GM19468 (cell line): ENCODE data around the gene CFAP61.
"Not testable (repeated sequence)": the region's sequence is repeated elsewhere in the genome, so short reads cannot be mapped to it uniquely, and the experiment has no call there.

Experiments
- ATAC-seq: cut with Tn5 transposase; IDR thresholded peaks from one replicate; pipeline ENCODE4 v1.9.1; 2021; ENCODE audit warnings: mild to moderate bottlenecking, moderate library complexity, moderate number of reproducible peaks; ENCODE audit not compliant: unreplicated experiment; ENCODE audit errors: extremely low read depth

The CFAP61 gene

DNA sequence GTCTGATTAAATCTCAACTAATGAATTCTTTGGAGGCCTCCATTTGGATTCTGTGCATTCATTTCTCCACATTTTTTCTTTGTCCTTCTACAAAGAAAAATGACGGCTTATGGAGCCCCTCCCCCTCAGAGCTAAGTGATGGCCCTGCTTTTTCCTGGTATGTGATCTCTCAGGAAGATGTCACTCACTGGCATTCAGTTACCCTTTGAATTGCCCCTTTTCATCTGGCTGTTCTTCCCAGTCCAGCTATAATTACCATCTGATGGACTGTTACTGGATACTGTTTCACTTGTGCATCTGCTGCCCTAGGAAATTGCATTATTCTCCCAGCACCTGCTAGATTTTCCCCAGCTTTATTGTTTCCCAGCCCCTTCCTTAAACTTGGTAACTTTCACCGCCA lies 151.9 kb downstream of the CFAP61 start:
- ATAC-seq, result no peak

DNA sequence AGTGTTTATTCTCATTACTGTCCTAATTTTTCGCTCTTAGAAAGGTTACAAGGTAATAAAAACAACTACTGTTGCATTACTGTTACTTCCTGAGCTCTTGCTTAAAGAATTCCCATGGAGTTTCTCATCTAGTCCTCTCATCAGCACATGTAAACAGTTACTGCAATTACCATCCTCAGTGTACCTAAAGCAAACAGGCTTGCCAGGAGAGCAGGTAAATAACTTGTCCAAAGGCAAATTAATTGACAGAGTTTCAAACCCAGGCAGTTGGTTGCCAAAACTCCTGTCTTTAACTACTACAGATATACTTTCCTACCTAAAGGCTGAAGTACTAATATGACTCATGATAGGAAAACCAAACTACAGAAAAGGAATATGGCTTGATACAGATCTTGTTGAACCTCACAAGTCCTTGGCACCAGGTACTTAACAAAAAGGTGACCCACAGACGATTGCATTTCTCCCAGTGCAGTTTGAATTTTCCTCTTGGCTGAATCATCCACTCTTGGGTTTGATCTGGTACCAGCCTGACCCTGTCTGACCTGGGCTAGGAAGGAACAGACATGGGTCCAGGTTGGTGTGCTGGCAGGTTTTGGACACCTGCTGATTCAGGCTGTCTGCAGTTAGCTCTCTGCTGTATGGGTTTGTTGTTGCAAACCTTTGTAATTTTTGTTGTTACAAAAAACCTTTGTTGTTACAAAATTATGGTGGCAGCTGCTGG lies 153.0 kb downstream of the CFAP61 start:
- no peak for ATAC-seq

DNA sequence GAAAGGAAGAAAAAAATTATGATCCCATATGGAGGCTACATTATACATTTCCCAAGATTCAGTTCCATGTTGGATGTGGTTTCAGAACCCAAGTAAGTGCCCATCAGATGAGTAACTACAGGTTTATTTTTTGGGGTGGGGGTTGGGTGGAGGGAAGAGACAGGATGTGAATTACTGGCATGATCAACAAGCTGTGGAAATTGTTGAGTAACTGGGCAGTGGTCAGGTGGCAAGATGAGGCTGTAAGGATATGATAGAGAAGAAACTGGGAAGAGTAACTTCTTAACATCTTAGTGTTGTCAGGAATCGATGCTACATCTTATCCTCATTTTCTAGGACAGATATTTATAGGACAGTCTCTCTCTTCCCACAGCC lies 153.5 kb downstream of the CFAP61 start:
- no peak for ATAC-seq

DNA sequence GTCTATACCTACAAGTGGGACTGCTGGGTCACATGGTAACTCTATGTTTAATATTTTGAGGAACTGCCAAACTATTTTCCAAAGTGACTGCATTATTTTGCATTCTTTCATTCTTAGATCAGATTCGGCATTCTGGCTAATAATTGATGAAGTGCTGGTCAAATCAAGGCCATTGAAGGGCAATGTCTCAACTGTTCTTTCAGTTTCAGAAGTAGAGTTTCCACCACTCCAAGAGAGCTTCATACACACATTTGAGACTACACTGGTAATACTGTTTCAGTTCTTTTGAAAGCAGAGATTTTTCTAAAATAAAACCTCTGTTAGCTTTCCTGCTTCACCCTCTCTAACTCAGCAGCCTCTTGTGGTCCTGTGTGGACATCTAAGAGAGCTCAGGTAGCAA lies 154.5 kb downstream of the CFAP61 start:
- peak; percentile 73 for ATAC-seq

DNA sequence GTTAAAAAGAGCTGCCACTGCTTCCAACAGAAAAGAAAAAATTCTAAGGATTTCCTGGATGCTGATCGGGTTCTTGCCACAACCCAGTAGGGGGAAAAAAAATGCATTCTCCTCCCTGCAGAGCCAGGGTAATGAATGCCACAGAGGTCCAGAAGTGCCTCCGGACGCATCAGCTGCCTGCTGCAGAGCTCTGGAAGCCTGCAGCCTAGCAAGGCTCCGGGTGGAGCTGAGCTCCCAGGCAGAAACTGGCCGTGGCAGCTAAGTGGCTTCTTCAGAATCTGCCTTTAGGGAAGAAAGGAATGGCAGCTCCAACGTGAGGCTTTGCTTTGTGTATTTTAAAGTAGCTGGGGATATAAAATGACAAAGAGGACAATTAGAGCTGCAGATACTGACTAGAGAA lies 155.0 kb downstream of the CFAP61 start:
- ATAC-seq, result no peak

DNA sequence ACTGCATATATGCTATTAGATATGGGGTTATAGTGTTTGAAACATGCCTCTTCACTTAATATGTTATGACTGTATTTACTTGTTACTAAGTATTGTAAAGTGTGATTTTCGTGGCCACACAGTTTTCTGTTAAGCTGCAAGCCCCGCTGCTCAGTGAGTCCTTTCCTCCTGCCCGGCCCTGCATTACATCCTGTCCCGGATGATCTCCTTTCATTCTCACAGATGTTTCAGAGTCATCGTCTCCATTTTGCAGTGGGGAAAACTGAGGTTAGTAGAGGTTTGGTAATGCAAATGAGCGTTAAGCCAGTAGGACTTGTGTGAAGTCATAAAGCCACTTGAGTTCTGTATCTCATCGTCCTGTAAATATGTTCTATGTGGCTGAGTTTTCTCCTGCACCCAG lies 155.5 kb downstream of the CFAP61 start:
- ATAC-seq, result peak; percentile 43

DNA sequence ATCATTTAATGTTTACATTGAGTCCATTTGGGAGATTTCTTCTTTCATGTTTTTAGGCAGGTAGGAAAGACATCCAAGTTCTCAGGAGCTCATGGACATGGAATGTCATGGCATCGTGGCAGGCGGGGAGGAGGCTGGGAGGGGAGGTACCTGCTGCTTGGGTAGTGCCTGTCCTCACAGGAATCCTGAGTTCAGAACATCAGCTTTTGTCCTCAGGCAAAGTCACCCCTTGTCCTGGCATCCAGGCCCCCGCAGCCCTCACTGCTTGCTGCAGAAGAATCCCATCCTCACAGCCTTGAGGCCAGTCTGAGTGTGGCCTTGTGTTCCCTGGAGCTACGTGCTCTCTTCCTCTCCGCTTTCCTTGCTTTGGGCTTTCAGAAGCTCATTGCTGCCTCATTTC lies 157.4 kb downstream of the CFAP61 start:
- ATAC-seq, result no peak

DNA sequence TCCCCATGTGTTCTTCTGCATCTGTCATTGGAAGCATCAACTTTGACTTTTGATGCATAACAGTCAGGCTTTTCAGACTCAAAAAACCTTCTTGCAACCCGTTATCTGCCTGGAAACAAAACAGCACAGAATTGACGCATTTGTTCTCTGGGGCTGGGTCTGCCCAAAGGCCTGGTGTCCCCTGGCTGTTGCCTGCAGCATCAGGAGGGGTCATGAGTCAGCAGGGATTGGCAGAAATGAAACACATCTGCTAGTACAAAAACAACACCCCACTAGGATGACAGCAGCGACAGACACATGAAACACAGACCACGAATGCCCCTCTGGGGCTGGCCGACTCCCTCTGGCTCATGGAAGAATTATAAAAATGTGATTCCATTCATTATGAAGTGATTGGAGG lies 158.0 kb downstream of the CFAP61 start:
- ATAC-seq, result no peak

DNA sequence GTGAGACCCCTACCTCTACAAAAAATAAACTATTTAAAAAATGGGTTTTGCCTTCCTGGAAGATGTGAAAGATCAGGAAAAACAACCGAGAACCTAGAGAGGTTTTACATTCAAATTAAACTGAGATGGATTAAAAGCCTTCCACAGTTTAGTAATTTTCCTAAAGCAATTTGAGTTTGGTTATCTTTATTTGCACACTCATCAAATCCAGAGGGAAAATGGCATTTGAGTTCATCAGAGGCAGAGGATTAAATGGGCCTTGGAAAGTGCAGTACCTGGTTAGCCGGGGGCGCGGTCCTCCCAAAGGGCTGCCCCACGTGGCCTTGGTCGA lies 158.6 kb downstream of the CFAP61 start:
- no peak for ATAC-seq

DNA sequence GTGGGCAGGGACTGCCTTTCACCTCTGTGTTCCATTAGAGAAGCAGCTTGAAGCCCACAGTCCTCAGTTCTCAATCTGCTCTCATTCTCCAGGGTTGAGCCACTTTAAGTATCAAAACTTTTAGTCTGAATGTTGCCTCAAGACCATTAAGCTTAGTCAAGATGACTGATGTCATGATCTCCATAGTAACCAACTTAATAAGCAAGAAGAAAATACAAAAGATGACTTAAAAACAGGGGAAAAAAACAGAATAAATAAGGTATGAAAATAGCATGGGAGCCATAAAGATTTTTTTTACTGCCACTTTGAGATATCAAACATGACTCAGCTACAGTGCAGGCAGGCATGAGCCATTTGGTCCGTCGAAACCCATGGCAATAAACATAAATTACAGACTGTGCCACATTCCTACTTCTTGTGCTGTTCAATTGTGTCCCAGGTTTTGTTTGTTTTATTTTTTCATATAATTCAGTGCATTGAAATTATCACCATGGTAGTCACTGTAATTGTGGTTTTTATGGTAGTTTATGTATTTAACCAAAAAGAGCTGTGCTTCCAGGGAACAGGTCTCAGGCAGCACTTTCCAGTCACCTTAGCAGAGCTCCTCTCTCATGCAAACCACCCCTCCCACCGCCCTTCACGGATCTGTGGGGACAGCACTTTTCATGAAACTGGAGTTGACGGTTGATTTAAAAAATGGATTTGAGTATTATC lies 159.1 kb downstream of the CFAP61 start:
- ATAC-seq, result no peak

DNA sequence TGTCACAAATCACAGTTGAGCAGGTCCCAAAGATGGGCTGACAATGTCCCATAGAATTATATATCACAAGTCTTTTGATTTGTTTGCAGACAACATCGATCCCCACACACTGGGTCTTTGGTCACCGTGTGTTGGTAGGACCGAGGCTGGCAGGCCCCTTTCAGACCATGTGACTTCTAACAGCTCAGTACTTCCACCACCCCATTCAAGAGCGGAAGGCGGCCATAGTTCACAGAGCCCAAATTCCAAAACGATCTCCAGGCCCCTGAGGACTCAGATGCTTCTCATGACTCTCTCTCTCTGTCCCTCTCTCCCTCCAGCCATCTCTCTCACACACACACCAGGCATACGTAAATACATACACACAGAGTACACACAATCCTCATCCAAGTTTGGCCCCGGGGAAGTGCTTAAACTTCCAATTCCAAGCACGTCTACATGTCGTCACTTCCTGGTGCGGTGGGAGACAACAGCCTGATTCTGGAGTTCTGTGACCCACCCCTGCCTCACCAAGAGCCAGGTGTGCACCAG lies 159.7 kb downstream of the CFAP61 start:
- ATAC-seq, result no peak

DNA sequence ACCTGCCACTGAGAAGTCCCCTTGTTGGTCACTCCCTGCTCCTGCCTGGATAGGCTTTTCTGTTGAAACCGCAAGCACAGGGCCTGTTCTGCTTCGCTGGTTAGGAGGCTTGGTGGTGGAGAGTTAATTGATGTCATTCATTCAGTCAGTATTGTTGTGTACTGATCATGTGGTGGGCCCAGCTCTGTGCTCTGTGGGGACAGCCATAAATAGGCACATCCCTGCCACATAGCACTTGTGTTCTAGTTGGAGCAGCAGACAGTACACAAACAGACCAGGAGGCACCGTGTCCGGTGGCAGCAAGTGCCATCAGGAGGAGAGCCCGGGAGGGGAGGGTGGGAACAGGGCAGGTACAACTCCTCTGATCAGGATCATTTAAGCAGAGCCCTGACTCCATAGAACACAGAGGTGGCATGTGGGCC lies 160.4 kb downstream of the CFAP61 start:
- no peak for ATAC-seq

DNA sequence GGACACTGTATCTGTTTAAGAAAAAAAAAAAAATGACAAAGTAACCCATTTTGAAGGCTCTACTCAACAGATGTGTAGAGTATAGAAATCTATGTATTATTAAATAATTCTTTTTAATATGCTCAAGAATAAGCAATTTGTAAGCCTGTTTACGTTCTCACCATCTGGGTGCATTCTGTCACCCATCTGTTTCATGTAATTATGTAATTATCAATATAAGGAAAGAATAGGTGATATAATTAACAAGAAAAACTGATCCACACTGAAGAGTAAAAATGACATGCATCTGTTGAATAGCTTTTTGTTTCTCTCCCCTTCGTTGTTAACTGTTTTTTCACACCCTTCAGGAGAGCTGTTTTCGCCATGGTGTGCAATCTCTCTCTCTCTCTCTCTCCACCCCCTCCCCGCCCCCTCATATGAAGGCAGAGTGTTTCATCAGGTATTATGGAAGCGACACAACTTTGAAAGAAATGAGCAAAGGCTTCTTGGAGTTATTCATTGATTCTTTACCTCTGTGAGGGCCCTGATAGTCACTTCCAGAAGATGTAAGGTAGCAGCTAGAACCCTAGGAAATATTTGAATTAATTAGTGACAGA lies 161.3 kb downstream of the CFAP61 start:
- no peak for ATAC-seq

DNA sequence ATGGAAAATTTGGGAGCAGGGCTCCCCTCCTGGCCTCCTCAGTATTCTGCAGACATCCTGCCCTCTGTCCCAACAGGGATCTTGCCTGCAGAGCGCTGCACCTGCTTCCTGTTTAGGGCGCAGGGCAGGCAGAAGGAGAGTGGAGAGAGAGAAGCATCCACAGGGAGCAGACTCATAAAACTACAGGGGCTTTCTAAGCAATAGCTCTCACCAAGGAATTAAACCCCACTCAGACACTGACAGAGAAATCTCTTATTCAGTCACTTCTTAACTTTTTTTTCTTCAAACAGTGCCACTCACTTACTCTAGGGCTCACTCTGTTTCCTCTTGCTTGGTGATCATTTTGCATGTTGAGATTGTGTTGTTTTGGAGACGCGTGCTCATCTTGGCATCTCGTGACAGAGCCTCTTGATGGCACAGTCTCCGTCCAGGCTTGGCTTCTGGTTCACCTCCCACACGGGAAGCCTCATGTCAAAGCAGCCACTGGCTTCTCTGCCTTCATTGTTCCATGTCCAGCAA lies 162.5 kb downstream of the CFAP61 start:
- no peak for ATAC-seq

DNA sequence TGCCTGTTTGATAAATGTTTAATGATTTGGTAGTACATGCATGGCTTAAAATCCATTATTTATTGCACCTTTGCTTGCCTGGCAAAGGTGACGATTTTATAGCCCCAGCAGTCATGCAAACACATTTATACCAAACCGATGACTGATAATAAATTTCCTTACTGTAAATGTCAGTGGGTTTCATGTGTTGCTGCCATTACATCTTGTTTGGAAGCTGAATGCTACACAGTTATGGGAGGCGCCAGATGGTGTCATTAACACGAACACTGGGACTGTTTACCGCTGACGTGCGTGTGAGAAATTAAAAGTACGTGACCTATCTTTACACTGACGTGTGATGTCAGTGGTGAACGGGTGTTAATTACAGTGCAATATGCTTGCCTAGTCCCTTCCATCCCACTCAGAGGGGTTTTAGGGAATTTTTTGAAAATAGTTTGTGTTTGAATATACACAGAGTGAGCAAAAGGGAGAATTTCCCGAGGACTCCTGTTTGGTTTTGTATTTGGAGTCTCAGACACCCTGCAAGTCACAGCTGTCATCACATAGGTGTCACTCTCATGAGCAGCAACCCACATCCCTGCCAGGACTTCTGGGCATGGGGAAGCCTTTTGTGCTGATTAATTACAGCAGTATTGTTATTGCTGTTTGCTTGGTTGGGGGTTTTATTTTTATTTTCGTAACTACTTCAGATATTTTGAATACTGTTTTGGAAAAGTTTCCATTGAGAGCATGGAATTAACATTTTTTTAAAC lies 163.8 kb downstream of the CFAP61 start:
- ATAC-seq, result no peak

DNA sequence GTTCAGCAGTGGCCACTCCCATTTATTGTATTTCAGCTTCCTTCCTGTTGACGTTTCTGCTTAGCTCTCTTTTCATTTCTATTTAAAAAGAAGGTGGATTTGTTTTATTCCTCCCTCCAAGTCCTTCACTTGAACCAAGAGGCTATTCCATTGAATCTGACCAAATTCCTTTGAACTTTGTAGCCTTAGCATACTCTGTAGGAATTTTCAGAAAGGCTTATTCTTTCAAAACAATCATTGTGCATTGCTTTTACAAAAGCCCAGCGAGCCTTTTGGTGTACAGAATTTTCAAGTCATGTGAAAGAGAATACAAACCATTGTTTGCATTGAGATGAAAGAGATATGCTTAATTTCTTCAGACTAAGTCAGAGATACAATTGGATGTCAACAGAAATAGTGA lies 164.6 kb downstream of the CFAP61 start:
- ATAC-seq, result no peak

DNA sequence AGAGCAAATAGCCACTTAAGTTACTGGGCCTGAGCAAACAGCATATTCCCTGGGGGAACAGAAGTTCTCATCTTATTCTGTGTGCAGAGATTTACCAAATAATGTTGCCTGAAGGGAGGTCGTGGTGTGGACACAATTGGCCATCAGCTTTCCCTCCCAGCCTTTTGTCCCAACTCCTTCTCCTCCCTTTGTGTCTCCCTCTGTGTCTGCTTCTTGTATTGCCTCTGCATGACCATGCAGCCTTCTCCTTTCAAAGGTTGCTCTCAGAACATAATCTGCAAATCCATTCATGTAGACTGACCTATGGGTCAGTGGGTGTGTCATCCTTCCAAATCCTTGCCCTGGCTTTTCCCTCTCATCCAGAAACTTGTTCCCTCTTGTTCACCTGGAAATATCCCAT lies 165.3 kb downstream of the CFAP61 start:
- no peak for ATAC-seq

DNA sequence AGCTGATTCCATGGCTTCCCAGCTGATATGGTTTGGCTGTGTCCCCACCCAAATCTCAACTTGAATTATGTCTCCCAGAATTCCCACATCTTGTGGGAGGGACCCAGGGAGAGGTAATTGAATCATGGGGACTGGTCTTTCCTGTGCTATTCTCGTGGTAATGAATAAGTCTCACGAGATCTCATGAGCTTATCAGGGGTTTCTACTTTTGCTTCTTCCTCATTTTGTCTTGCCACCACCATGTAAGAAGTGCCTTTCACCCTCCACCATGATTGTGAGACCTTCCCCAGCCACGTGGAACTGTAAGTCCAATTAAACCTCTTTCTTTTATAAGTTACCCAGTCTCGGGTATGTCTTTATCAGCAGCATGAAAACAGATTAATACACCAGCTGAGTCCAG lies 165.8 kb downstream of the CFAP61 start:
- not testable (repeated sequence) for ATAC-seq

DNA sequence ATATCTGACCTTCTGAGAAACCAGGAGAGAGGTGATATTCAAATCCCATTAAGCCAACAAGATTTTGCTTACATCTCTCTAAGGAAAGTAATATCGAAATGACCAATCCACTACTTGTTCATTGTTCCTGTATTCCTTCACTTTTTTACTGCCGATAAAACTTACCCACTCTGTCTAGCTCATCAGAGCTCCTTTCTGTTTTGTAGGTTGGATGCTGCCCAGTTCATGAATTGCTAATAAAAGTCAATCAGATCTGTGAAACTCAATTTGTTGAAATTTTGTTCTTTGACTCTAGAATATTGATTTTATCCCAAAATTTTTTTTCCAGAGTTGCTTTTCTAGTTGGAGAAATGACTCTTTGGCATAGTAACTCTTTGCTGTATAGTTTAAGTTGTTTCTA lies 166.7 kb downstream of the CFAP61 start:
- ATAC-seq, result no peak

DNA sequence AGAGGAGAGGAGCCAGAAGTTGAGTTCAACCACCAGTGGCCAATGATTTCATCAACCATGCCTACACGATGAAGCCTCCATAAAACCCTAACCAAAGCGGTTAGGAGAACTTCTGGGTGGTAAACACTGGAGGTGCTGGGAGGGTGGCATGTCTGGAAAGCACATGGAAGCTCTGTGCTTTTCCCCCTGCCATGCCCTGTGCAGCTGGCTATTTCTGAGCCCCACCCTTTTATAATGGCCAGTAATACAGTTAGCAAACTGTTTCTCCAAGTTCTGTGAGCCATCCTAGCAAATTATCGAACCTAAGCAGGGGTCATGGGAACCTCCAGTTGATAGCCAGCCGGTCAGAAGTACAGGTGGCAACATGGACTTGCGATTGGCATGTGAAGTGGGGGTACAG lies 167.8 kb downstream of the CFAP61 start:
- ATAC-seq, result no peak

DNA sequence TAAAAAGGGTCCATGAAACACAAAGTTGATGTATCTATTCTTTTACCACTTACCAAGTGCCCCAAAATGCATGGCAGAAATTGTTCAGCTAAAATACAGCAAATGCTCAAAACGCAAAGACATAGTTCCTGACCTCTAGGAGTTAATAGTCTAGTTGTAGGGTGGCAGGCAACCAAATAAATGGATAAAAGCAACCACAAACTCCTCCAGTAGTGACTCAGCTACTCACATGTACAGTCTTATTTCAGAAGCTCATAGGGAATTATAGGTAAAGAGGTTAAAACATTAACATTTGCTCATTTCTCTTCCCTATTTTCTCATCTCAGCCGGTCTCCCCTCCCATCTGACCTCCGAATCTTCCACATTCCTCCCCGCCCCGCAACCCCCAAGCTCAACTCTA lies 171.6 kb downstream of the CFAP61 start:
- ATAC-seq, result no peak
